ENCODE results near the gene SIGLEC12. TPM values are rescaled to one million over a fixed set of nuclear protein-coding genes. Genes with fewer than 3 reads are reported as not detected.

The SIGLEC12 gene
- total and polyA plus RNA-seq, 9 of the 15 experiments (the other 6 are each of a cell fraction or from before 2014, with no cell fraction given) = 0.08 to 1.3 (median 0.54) TPM

- TF ChIP-seq, protein P1, sequence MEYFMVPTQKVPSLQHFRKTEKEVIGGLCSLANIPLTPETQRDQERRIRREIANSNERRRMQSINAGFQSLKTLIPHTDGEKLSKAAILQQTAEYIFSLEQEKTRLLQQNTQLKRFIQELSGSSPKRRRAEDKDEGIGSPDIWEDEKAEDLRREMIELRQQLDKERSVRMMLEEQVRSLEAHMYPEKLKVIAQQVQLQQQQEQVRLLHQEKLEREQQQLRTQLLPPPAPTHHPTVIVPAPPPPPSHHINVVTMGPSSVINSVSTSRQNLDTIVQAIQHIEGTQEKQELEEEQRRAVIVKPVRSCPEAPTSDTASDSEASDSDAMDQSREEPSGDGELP (CRISPR knock-in tag; IDR thresholded peaks at IDR 0.05; ENCODE audit: borderline replicate concordance) = peak; percentile 29; the same call in 1 of the 2 replicates
- TF ChIP-seq YY1 (IDR thresholded peaks at IDR 0.05; ENCODE audit: borderline replicate concordance in 1 of 3, control insufficient read depth in 1 of 3, extremely low read depth in 1 of 3, insufficient read depth in 3 of 3, insufficient read length in 1 of 3, insufficient replicate concordance in 2 of 3, low read depth in 1 of 3, low read length in 2 of 3) (peak in 1 of 3 experiments; percentile 34), LCOR (CRISPR knock-in tag; IDR thresholded peaks at IDR 0.05) (no peak; the same call in 1 of the 2 replicates), ZNF766 (CRISPR knock-in tag; conservative IDR thresholded peaks at IDR 0.05) (peak; percentile 90; the same call in 1 of the 2 replicates), CREM (IDR thresholded peaks at IDR 0.05; ENCODE audit: low read depth) (peak; percentile 85), TAF9B (IDR thresholded peaks at IDR 0.05; ENCODE audit: partially characterized antibody) (peak; percentile 82), ADNP (tag; IDR thresholded peaks at IDR 0.05) (peak; percentile 38; the same call in 1 of the 2 replicates), HMGN3 (IDR thresholded peaks at IDR 0.05; ENCODE audit: borderline replicate concordance, extremely low read depth, insufficient read length, low read depth, low read length) (peak; percentile 98), ZBTB9 (CRISPR knock-in tag; IDR thresholded peaks at IDR 0.05) (0 out of 2 replicates have a peak, but pooled peaks have one; percentile 10), L3MBTL2 (IDR thresholded peaks at IDR 0.05) (peak; percentile 96), SMC3 (conservative IDR thresholded peaks at IDR 0.05; ENCODE audit: insufficient read depth, low read depth, low read length) (no peak), ZNF75A (CRISPR knock-in tag; IDR thresholded peaks at IDR 0.05) (peak; percentile 28; the same call in 1 of the 2 replicates), MAZ (CRISPR knock-in tag; conservative IDR thresholded peaks at IDR 0.05 in 1 of 2, IDR thresholded peaks at IDR 0.05 in 1 of 2) (peak; percentile 54 to 74; a peak in 3 of 4 replicates), FOXP1 (CRISPR knock-in tag; IDR thresholded peaks at IDR 0.05) (no peak), HSF4 (CRISPR knock-in tag; IDR thresholded peaks at IDR 0.05; ENCODE audit: borderline replicate concordance) (no peak), BACH1 (tag; IDR thresholded peaks at IDR 0.05) (peak; percentile 67; the same call in 1 of the 2 replicates), SAFB (IDR thresholded peaks at IDR 0.05; ENCODE audit: borderline replicate concordance, low read depth, low read length) (no peak), KLF6 (CRISPR knock-in tag; IDR thresholded peaks at IDR 0.05; ENCODE audit: borderline replicate concordance) (no peak), SAFB2 (IDR thresholded peaks at IDR 0.05; ENCODE audit: borderline replicate concordance, low read depth, low read length, severe bottlenecking) (no peak)
- TF ChIP-seq, protein P2, sequence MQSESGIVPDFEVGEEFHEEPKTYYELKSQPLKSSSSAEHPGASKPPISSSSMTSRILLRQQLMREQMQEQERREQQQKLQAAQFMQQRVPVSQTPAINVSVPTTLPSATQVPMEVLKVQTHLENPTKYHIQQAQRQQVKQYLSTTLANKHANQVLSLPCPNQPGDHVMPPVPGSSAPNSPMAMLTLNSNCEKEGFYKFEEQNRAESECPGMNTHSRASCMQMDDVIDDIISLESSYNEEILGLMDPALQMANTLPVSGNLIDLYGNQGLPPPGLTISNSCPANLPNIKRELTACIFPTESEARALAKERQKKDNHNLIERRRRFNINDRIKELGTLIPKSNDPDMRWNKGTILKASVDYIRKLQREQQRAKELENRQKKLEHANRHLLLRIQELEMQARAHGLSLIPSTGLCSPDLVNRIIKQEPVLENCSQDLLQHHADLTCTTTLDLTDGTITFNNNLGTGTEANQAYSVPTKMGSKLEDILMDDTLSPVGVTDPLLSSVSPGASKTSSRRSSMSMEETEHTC (IDR thresholded peaks at IDR 0.05) = peak; percentile 87
Measured at GRCh38 chr19:51546650-51547396, 45.2 kb upstream of the SIGLEC12 start (continued).

Measured in K562 (cell line).